Stimulated activated CD4-positive, alpha-beta T cell treated with anti-CD3 and anti-CD28 coated beads, TNF-alpha, amount 100 ng/mL, for 24 hours (primary cell): ENCODE measurements around the gene WTIP.
"Not testable (repeated sequence)": the region's sequence is repeated elsewhere in the genome, so short reads cannot be mapped to it uniquely, and the experiment has no call there.

Source experiments
- DNase-seq, 3 experiments: peaks; one replicate each; pipeline ENCODE4 v3.0.0-alpha.2; 2020; ENCODE audit warnings: low read depth in 3 of 3

Gene WTIP

DNA sequence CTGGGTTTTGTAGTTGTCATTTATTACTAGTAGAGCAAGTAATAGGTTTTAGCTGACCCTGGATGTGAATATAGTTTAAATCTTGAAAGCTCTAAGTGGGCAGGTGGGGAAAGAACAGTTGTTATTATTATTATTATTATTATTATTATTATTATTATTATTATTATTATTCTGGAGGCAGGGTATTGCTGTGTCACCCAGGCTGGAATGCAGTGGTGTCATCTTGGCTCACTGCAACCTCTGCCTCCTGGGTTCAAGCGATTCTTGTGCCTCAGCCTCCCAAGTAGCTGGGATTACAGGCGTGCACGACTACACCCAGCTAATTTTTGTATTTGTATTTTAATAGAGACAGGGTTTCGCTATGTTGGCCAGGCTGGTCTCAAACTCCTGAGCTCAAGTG is 3.1 kb upstream of the WTIP start:
- DNase-seq = not testable (repeated sequence)

DNA sequence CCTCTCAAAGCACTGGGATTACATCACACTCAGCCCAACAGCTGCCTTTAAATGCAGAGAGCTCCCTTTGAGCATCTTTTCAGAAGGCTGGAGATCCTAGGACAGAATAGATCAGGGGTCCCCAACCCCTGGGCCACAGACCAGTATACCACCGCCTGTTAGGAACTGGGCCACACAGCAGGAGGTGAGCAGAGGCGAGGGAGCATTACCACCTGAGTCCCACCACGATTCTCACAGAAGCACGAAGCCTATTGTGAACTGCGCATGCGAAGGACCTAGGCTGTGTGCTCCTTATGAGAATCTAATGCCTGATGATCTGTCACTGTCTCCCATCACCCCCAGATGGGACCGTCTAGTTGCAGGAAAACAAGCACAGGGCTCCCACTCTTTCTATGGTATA is 2.2 kb upstream of the WTIP start:
- no peak for DNase-seq

DNA sequence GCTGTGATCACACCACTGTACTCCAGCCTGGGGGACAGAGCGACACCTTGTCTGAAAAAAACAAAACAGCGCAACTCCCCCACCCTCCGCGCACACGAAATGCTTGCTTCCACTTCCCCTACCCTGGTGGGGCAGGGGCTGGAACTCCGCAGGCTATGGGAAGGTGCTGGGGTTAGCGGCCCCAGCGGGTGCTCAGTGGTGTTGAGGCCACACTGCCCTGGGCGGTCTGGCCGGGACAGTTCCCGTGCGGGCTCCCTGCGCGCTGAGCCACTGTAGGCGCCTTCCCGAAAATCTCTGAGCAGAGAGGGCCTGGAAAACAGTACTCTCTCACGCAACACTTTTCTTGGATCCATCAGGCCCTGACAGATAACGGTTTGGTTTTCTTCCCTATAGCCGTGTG is 1.1 kb upstream of the WTIP start:
- no peak for DNase-seq

DNA sequence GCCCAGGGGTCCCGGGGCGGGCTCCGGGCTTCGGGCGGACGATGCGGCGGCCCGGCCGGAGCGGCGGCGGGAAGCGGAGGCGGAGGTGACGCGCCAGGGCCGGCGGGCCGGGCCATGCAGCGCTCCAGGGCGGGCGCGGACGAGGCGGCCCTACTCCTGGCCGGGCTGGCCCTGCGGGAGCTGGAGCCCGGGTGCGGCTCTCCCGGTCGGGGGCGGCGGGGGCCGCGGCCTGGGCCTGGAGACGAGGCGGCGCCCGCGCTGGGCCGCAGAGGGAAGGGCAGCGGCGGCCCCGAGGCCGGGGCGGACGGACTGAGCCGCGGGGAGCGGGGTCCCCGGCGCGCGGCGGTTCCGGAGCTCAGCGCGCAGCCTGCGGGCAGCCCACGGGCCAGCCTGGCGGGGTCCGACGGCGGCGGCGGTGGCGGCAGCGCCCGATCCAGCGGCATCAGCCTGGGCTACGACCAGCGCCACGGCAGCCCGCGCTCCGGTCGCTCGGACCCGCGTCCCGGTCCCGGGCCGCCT is 362 bp downstream of the WTIP start:
- no peak for DNase-seq

DNA sequence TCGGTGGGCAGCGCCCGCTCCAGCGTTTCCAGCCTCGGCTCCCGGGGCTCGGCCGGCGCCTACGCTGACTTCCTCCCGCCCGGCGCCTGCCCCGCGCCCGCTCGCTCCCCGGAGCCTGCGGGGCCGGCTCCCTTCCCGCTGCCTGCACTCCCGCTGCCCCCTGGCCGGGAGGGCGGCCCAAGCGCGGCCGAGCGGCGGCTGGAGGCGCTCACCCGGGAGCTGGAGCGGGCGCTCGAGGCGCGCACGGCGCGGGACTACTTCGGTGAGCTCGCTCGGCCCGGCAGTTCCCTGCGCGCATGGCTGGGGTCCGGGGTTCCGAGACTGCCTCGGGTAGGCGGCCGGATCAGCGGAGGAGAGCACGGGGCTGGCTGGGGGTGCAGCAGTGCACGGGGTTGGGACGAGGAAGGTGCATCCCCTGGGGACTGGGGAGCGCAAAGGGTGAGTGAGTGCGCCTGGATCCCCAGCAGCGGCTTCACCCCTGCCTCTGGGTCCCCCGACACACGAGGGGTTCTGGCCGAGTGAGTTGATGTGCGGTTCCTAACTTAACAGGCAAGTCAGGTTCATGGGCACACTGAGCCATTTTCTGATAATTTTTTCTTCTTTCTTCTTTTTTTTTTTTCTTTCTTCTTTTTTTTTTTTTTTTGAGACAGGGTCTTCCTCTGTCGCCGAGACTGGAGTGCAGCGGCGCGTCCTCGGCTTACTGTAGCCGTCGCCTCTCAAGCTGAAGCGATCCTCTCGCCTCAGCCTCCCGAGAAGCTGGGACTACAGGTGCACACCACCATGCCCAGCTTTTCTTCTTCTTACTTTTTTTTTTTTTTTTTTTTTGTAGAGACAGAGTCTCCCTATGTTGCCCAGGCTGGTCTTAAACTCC is 1.1 kb downstream of the WTIP start:
- no peak for DNase-seq

DNA sequence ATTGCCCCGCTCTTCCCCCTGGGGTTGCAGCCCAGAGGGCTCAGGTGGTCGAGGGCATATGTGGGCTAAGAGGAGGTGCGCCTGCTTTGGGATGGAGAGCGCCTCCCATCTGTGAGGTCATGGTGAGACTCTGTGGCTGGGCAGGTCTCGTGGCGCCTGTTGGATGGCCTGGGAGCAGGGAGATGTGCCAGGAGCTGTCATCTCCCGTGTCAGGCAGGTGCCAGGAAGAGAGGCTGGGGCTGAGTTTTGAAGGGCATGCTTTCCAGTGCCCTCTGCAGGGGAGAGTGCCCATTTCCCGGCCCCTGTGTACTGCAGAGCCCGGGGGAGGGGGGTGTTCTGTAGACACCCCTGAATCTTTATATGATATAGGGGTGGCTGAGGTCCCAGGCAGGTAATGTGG is 2.8 kb downstream of the WTIP start:
- no peak for DNase-seq

DNA sequence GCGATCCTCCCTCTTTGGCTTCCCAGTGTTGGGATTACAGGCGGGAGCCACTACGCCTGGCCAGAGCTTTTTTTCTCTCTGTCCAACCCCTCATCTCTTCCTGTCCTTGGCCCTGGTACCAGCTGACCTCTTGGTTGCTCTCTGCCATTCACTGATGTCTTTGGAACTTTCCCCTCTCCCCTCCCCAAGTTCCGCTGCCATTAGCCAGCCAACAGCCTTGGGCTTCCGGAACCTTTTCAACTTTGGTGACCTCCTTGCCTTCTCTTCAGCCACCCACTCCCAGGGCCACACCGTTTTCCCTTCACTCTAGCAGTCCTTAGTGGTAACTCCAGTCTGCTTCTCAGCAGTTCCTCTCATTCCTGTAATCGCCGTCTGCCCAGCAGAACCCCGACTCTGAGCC is 4.3 kb downstream of the WTIP start:
- no peak for DNase-seq

DNA sequence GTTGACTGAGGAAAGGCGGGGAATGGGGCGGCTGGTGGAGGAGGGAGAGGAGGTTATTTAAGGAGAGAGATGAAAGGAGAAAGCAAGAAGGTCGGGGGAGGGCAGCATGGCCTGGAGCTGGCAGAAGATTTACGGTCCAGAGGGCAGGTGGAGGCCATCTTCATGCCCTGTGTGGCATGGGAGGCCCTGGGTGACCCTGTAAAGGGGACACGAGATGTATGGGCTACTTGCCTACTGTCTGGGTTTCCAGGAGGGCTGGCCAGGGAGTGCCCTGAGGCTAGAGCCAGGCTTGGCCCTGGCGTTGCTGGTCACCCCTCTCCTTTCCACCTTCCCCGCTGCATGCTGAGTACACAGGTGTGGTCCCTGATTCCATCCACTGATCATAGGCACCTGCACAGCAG is 6.1 kb downstream of the WTIP start:
- no peak for DNase-seq

DNA sequence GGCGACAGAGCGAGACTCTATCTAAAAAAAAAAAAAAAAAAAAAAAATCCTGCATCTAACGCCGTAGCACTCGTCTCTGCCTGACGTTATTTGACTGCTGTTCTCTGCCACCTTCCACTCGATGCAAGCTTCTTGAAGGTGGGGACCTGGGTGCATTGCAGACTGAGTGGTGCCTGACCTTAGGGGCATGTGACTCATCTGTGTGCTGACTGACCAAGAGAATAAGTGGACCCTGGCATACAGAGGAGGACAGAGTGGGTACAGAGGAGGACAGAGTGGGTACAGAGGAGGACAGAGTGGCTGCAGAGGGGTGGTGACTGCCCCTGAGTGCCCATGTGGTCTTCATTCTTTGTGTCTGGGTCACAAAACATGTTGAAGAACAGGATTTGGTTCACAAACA is 7.6 kb downstream of the WTIP start:
- DNase-seq = no peak

DNA sequence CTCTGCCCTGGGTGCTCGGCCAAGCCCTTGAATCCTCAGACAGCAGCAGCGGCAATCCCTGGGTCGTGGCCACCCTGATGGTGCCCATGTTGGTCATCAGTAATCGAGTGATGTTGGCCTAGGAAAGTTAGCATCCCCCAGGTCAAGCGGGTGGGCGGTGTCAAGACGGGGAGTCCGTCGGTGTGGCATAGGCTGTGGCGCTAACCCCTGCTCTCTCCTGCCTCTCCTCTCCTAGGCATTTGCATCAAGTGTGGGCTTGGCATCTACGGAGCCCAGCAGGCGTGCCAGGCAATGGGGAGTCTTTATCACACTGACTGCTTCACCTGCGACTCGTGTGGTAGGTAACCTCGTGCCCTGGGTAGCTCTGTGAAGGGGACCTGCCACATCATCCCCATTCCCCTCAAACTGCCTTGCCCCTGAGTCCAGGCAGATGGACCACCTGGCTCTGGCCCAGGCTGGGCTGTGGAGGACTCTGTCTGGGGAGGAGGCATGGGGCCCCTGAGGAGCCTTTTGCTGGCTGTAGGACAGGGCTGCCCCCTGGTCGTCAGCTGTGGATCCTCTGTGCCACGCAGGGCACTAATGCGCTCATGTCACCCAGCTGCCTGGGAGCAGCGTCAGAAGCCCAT is 8.7 kb downstream of the WTIP start:
- no peak for DNase-seq

DNA sequence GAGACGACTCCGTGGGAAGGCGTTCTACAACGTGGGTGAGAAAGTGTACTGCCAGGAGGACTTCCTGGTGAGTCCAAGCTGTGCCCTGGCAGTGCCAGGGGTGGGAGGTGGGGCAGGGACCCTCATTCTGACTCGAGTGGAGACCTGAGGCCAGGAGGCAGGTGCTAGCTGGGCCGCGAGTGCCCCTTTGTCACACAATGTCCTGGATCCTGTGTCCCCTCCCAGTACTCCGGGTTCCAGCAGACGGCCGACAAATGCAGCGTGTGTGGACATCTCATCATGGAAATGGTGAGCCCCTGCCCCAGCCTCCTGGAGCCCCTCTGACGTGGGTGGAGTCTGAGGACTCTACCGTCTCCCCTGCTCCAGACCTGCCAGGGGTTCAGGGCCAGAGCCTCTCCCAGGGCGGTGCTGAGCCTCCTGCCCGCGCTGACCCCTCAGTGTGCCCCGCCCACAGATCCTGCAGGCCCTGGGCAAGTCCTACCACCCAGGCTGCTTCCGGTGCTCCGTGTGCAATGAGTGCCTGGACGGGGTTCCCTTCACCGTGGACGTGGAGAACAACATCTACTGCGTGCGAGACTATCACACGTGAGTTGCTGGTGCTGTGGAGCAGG is 11.6 kb downstream of the WTIP start:
- no peak for DNase-seq

DNA sequence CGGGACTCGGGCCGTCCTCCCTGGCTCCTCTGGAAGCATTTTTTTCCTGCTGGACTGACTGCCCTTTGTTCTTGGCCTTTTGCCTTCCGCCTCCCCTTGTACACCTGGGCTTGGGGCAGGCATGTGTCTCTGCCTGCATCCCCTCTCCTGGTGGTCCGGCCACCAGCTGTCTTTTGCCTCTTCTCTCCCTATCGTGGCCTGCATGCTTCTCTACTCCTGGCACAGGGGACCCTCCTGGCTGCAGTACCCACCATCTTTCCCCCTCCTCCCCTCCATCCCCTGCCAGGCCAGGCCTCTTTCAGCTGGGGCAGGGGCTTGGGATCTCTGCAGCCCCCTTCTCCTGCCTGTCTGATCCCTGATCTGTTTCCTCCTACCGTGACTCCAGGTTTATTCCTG is 12.1 kb downstream of the WTIP start:
- no peak for DNase-seq

DNA sequence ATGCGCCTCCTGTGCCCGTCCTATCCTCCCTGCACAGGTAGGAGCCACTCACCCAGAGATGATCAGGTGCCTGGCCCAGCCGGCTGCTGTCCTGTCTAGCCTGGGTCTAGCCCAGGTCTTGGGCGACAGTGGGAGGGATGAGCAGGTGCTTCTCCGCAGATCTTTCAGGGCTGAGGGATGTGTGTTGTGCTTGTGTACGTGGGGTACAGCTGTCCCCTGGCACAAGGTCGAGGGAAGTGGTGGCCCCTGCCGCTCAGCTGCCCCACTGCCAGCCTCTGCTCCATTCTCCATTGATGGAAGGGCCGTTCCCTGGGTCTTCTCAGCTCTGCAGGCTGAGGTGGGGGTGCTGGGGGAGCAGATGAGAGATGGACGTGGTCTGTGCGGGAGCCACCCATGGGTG is 13.0 kb downstream of the WTIP start:
- DNase-seq = no peak

DNA sequence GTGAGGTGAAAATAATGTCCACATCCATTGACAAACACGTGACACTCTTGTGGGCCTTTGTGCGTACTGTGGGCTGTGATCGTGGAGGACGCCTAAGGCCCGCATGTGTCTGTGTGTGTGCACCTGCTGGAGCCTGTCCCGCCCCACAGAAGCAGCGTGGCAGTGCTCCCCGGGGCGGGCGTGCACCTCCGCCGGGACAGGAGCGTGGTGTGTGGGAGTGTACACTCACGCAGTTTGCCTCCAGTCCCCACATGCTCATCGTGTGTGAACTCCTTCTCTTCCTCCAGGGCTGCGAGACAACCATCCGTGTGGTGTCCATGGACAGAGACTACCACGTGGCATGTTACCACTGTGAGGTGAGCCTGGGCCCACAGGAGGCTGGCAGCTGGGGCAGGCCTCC is 13.9 kb downstream of the WTIP start:
- DNase-seq = no peak

DNA sequence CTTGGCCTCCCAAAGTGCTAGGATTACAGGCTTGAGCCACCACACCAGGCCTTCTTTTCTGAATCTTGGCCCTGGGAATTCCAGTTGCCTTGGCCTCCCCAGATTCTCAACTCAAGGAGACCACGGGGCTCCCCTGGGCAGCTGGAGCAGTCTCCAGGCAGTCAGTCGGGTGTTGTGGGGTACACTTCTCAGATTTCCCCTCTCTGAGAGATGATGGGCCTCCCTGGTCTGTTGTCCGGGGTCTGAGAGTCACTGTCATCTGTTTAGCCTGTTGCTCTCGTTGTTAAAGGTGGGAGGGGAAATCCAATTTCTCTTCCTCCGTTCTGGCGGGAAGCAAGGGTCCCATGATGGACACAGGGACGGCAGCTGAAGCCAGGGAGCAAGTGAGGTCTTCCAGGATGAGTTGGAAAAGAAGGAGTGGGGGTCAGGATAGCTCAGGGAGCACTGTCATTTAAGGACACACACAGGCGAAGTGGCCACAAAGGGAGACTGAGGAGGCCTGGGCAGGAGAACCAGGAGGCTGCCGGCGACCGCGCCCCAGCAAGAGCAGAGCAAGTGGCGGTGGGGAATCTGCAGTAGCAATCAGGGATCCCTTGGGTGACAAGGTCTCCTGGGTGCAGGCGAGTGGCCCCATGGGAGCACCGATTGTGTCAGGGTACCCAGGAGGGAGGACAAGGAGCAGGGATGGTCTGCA is 15.7 kb downstream of the WTIP start:
- no peak for DNase-seq

DNA sequence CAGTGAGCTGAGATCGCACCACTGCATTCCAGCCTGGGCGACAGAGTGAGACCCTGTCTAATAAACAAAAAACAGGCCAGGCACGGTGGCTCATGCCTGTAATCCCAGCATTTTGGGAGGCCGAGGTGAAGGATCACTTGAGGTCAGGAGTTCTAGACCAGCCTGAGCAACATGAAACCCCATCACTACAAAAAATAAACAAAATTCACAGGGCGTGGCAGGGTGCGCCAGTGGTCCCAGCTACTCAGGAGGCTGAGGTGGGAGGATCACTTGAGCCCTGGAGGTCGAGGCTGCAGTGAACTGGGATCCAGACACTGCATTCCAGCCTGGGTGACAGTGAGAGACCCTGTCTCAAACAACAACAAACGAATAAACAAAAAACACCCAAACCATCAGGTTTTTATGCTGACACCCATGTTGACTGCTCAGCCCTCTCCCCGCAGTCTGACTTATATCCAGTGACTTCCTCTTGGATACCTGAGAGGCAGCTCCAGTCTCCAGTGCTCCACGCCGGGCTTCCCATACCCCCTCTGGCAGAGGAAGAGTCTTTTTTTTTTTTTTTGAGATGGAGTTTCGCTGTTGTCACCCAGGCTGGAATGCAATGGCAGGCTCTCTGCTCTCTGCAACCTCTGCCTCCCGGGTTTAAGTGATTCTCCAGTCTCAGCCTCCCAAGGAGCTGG is 17.7 kb downstream of the WTIP start:
- no peak for DNase-seq

DNA sequence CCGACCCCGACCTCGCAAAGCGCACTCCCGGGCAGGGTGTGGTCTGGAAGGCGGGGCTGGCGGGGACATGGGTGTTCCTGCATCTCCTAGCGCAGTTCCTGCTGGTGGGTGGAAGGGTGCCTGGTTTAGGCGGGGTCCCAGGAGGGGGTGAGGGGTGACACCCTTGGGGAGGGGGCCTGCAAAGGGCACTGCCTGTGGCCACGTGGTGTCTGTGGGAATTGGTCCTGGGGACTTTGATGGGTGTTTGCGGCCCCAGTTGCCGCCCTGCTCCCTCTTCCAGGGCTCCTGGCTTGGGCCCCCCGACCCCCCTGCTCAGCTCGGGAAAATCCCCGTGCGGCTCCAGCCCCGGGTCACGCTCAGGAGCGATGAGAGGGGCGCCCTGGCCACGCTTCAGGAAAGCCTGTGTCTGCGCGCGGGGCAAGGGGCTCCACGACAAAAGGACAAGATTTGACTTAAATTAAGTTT is 19.1 kb downstream of the WTIP start:
- DNase-seq = no peak

DNA sequence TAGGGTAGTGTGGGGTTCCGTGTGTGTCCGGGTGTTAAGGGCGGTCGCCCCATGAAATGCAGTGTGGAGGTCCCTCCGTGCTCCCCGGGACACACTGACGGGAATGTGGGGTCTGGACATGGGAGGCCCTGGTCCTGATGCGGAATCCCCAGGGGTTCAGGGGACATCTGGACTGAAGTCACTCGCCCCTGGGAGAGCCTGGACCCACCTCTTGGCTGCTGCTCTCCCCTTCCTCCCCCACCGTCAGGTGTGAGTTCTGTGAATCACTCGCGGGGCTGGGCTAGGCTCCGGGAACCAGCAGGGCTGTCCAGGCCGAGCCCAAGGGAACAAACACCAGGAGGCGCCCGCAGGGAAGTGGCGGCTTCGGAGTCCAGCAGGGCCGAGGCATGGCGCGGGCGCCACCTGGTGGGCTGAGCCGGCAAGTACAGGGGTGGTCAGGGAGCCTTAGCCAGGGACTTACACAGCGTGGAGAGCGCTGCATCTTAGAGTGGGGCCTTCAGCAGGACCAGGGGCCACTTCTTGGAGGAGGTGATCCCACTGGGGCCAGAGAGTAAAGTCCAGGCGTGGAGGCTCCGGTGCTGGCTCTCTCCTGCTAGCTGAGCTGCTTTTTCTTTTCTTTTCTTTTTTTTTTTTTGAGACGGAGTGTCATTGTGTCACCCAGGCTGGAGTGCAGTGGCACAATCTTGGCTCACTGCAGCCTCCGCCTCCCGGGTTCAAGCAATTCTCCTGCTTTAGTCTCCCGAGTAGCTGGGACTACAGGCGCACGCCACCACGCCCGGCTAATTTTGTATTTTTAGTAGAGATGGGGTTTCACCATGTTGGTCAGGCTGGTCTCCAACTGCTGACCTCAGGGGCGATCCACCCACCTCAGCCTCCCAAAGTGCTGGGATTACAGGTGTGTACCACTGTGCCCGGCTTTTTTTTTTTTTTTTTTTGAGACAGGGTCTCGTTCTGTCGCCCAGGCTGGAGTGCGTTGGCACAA is 20.1 kb downstream of the WTIP start:
- peak; percentile 76 to 91 (median 80) for DNase-seq

DNA sequence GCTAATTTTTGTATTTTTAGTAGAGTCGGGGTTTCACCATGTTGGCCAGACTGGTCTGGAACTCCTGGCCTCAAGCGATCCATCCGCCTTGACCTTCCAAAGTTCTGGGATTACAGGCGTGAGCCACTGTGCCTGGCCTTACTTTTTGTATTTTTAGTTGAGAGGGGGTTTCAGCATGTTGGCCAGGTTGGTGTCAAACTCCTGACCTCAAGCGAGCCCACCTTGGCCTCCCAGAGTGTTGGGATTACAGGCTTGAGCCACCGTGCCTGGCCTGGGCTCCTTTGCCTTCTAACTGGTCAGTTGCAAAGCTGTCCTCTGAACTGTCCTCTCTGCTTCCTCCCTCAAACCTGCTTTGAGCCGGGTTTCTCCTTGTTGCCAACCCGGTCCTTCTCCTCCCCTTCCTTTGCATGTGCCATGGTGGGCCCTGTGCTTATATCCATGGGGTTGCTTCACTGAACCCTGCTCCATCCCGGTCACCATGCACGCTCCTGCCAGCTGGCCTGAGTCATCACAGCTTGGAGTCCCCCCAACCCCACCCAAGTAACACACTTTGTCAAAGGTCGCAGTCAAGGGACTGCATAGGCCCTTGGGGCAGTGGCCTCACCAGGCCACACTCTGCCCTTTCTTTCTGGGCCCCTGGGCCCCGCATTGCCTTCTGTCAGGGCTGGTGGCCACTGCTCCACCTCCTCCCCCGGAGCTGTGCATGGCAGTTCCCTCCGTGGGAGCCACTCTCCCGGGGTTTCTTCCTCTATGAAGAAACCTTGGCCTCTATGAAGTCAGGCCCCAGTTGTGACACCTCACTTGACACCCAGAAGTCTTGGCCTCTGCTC is 21.2 kb downstream of the WTIP start:
- no peak for DNase-seq
